Fibroblast of the aortic adventitia (primary cell): ENCODE results near the gene ABHD12. TPM values are rescaled to one million over a fixed set of nuclear protein-coding genes. Genes with fewer than 3 reads are reported as not detected.

Experiments
- DNase-seq: peaks from one replicate; pipeline ENCODE4 v3.0.0-alpha.2; 2010; ENCODE audit warnings: low read depth
- H3K4me3 ChIP-seq: 2 replicates; pipeline ENCODE4 v1.5.1; 2011; ENCODE audit warnings: low read depth, mild to moderate bottlenecking, control low read depth, low read length, moderate library complexity
- total RNA-seq: library from RNA; depleted of rRNA; stranded (reverse); fragments of >200 nt; gene quantifications from 2 replicates; pipeline ENCODE4 v1.2.3, GENCODE V29; 2012; ENCODE audit warnings: low replicate concordance
- TF ChIP-seq, protein P1 (sequence below): IDR thresholded peaks from 2 replicates; pipeline ENCODE4 v1.5.1; 2011; ENCODE audit warnings: mild to moderate bottlenecking, low read length, control low read depth, inconsistent platforms; ENCODE audit not compliant: insufficient read depth

Gene ABHD12
- total RNA-seq, 1 donor, result 25.9 TPM

DNA sequence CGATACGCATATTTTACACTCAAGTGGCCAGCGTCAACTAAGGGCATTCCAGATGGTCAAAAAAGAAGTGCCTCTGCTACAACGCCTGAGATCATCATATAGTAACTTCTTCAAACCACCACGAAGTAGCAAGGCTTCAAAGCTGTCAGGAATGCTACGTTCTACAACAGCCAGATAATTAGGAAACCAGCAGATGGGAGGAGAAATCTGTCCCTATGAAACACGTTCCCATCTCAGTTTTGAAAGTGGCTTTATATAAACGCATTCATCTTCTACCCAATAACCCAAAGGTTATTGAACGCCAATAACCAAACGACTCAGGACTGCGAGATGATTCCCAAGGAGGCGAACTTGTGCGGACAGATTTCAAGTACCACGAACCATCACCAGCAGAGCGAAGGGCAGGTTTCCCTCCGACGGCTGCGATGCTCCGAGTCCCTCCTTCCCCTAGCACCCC is 1.2 kb downstream of the ABHD12 start:
- peak overlapping the region; percentile 81 for H3K4me3 ChIP-seq
- DNase-seq, result peak; percentile 45
- TF ChIP-seq, protein P1, sequence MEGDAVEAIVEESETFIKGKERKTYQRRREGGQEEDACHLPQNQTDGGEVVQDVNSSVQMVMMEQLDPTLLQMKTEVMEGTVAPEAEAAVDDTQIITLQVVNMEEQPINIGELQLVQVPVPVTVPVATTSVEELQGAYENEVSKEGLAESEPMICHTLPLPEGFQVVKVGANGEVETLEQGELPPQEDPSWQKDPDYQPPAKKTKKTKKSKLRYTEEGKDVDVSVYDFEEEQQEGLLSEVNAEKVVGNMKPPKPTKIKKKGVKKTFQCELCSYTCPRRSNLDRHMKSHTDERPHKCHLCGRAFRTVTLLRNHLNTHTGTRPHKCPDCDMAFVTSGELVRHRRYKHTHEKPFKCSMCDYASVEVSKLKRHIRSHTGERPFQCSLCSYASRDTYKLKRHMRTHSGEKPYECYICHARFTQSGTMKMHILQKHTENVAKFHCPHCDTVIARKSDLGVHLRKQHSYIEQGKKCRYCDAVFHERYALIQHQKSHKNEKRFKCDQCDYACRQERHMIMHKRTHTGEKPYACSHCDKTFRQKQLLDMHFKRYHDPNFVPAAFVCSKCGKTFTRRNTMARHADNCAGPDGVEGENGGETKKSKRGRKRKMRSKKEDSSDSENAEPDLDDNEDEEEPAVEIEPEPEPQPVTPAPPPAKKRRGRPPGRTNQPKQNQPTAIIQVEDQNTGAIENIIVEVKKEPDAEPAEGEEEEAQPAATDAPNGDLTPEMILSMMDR, result no peak

DNA sequence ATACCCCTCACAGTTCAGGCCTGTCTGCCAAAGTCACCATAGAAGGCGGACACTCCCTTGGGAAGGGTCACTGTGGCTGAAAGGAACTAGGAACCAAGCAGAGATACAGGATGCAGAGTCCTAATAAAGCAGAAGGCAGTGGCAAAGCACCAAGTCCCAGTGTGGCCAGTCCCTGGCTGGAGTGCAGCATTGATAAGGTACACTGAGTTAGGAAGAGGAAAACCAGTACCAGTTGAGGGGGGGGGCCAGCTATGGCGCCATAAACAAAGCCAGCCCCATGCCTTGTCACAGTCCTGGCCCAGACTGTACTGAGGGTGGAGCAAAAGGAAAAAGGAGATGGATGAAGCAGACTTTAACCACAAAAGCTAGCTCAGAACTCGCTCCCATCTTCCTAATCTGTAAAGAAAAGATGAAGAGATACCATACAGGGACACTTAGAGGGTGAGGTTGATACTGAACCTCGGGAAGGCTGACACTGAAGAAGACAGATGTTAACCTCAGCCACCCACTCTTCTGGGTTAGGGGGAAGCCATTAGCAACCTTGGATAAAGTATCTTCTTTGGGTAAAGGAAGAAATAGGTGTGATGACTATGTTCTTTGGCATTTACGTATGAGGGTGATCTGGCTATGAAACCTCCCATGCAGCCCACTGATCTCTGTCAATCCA is 7.8 kb downstream of the ABHD12 start:
- H3K4me3 ChIP-seq, result no peak overlapping the region
- DNase-seq, result no peak
- TF ChIP-seq, protein P1, result no peak

DNA sequence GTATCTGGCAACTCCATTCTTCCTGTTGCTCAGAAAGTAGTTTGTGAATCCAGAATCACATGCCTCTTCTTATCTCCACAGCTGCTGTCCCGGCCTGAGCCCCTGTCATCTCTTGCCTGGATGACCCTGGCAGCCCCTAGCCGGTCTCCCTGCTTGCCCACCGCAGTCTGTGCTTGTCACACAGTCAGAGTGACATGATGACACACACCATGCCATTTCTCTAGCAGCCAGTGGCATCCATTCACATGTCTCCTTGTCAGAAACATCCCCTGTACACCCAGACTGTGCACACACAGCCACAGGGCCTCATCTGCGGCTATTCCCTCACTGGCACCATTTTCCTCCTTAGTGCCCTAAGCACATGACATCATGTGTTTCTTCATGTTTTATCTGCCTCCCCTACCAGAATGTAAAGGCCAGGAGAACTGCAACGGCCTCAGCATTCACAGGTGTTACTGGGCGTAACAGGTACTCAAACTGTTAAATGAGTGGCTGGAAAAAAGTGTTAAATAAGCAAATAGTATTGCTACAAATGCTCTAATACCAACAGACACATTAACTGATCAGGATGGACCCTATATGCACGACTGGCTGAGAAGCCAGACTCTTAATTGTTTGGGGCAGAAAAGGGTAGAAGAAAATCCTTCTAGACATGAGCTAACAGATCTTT is 9.6 kb downstream of the ABHD12 start:
- TF ChIP-seq, protein P1, result no peak
- no peak for DNase-seq
- H3K4me3 ChIP-seq, result no peak overlapping the region

DNA sequence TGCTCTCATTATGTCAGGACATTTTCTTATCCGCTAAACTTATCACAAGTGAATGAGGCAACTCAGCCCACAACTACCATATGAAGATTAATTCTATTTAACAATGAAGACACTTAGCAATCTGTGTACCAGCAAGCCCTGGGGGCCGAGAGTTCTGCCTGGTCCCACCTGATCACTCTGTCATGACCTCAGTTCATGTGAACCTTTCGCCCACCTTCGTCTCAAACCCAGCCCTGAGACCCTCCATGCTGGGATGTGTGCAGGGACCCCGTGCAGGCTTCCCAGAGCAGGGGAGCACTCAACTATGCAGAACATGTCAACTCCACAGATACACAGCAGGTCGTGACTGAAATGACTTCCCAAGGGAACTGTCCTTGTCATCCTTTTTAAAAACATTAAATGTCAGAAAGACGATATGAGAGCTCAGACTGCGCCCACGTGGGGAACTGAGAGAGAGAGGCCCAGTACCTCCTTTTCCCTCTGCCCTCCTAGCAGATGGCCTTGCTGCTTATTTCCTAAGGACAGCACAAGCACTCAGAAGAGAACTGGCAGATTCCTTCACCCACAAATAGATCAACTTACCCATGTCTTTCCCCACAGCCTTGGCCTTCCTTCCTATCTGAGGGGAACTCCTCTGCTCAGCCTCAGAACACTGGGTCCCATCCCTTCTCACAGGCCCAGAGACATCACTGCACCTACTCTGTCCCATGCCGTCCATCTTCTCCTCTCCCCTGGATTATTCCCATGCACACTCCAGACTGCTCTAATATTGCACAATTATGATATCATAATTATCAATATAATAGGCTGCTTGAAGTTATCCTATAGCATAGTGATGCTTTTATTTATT is 11.5 kb downstream of the ABHD12 start:
- no peak overlapping the region for H3K4me3 ChIP-seq
- TF ChIP-seq, protein P1, result no peak
- DNase-seq, result no peak

DNA sequence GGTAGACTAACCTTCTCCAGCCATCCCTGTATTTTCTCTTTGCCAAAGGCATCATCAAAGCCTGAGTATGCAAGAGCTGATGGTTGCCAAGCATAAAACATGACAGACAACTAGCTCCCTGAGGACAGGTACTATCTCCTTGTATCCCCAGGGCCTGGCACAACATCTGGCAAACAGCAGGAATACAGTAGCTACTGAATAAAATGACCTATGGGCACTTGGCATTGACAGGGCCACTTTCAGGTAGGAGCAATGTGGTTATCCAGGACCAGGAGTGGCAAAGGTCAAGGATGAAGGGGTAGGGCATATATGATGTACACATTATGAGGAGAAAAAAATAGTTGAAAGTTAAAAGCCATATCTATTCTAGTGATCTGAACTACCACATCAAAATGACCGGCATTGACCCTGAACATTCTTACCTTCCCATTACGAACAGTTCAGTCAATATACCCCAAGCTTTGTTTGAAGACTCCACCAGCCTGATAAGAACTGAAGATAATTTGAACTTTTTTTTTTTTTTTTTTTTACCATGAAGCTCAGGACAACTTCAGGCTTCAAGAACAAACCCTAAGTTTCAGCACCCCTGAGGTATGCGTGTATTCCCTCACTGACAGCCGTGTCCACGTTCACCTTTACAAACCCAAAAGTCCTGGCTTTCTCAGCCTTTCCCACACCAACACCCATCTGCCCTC is 12.3 kb downstream of the ABHD12 start:
- TF ChIP-seq, protein P1, result no peak
- DNase-seq, result no peak
- no peak overlapping the region for H3K4me3 ChIP-seq

DNA sequence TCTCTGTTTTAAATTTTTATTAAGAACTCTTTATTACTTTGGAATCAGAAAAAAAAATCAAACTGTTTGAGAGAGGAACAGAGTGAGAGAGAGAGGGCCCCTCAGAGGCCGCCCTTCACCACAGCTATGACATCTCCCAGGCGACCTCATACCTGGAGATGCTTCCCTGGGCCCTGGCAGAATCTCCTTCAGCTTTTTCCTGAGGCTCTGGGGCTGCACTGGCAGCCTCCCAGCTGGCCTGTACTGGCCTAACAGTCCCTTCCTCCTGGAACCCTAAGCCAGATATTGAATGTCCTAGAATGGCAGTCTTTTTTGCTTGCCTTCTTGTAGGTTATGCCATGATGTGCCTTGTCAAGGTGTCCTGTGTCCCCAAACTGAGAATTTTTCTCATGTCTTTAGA is 13.7 kb downstream of the ABHD12 start:
- DNase-seq, result no peak
- TF ChIP-seq, protein P1, result no peak
- H3K4me3 ChIP-seq, result no peak overlapping the region
